Measurements from ENCODE around the gene TNFRSF6B.
"Not testable (repeated sequence)": the region's sequence is repeated elsewhere in the genome, so short reads cannot be mapped to it uniquely, and the experiment has no call there.

The TNFRSF6B gene, protein sequence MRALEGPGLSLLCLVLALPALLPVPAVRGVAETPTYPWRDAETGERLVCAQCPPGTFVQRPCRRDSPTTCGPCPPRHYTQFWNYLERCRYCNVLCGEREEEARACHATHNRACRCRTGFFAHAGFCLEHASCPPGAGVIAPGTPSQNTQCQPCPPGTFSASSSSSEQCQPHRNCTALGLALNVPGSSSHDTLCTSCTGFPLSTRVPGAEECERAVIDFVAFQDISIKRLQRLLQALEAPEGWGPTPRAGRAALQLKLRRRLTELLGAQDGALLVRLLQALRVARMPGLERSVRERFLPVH

DNA sequence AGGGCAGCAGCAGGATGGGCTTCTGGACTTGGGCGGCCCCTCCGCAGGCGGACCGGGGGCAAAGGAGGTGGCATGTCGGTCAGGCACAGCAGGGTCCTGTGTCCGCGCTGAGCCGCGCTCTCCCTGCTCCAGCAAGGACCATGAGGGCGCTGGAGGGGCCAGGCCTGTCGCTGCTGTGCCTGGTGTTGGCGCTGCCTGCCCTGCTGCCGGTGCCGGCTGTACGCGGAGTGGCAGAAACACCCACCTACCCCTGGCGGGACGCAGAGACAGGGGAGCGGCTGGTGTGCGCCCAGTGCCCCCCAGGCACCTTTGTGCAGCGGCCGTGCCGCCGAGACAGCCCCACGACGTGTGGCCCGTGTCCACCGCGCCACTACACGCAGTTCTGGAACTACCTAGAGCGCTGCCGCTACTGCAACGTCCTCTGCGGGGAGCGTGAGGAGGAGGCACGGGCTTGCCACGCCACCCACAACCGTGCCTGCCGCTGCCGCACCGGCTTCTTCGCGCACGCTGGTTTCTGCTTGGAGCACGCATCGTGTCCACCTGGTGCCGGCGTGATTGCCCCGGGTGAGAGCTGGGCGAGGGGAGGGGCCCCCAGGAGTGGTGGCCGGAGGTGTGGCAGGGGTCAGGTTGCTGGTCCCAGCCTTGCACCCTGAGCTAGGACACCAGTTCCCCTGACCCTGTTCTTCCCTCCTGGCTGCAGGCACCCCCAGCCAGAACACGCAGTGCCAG, at the start of gene TNFRSF6B:
TSS of gene TNFRSF6B (plus strand) at position 25 of the 729 bp plus-strand sequence. CDS start at position 141, 116 bp downstream.
- no peak for DNase-seq

DNA sequence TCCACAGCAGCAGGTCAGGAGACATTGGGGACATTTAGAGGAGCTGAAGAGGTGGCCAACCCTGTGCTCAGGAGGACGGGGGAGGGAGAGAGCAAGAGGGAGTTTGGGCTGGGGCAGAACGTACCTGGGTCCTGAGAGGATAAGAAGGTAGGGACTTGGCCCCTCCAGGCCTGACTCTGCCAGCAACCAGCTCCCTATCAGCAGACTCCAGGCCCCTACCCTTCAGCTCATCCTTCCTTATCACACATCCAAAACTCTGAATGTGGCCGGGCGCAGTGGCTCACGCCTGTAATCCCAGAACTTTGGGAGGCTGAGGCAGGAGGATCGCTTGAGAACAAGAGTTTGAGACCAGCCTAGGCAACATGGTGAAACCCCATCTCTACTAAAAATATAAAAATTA, 48.3 kb upstream of the TNFRSF6B start:
- no peak for DNase-seq

DNA sequence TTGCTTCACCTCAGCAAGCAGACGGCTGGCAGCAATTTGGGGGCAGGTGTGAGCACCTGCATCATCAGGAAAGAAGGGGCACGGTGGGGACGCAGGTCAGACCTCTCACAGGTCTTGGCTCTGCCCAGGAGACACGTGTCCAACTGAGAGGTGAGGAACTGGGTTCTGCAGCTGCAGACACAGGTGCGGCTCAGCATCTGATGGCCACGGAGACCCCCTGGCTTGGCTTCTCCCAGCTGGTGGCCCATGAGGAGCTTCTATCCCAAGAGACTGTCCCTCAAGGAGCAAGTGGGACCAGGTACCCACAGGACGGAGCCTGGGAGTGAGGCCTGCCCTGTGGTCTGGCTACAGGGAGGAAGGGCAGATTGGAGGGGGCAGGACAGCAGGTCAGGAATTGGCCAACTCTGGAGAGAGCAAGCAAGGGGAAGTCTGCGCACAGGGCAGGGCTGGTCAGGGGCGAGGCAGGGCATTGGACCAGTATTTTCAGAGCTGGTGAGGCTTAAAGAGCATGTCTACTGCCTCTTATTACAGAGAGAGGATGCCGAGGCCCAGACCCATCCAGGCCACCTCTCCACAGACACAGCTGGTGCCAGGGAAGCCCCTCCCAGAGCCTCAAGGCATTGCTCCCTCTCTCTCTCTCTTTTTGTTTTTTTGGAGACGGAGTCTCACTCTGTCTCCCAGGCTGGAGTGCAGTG, 47.4 kb upstream of the TNFRSF6B start:
- no peak for DNase-seq

DNA sequence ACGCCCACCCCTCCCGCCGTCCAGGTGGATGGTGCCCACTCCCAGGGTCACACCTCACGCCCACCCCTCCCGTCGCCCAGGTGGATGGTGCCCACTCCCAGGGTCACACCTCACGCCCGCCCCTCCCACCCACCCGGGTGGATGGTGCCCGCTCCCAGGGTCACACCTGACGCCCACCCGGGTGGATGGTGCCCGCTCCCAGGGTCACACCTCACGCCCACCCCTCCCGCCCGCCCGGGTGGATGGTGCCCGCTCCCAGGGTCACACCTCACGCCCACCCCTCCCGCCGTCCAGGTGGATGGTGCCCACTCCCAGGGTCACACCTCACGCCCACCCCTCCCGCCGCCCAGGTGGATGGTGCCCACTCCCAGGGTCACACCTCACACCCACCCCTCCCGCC, 46.0 kb upstream of the TNFRSF6B start:
- DNase-seq, result not testable (repeated sequence)

DNA sequence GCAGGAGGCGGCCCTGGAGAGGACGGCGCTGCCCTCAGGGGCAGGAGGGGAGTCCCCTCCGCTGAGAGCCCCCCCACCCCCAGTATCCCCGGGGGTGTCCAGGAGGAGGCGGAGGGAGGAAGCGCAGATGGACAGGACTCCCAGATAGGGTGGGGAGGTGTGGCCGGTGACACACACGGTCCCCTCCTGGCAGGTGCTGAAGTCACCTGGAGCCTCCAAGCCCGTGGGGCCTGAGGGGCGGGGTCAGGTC, 44.6 kb upstream of the TNFRSF6B start:
- DNase-seq, result no peak

DNA sequence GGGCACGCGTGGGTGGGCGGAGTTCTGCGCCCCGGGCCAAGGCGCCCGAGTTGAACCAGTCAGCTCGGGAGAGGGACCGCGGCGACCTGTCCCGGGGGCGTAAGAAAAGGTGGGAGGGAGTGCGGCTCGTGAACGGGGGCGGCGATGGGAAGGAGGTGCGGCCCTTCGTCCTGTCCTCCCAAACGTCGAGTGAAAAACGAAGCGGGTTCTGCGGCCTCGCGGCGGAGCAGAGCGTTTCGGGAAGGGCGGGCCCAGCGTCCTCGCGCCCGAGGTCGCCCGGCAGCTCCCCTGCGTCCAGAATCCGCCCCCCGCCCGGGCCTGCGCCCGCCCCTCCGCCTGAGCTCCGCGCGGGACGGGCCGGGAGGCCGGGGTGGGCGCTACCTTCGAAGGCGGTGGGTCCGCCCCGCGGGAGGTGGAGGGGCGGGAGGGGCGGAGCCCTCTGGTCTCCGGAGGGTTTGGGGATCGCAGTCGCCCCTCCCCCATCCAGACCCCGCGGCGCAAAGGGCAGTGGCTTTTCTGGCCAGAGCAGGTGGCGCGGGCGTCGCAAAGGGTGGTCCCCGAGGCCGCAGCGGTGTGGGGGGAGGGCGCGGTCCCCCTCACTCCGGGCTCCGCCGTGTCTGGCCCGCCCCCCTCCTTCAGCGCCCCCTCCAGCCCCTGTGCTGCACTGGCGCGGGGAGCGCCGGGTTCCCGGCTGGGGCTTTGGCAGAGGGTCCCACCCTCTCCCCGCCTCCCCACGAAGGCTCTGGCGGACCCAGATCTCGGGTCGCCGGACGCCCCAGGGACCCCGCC, 44.1 kb upstream of the TNFRSF6B start:
- no peak for DNase-seq

DNA sequence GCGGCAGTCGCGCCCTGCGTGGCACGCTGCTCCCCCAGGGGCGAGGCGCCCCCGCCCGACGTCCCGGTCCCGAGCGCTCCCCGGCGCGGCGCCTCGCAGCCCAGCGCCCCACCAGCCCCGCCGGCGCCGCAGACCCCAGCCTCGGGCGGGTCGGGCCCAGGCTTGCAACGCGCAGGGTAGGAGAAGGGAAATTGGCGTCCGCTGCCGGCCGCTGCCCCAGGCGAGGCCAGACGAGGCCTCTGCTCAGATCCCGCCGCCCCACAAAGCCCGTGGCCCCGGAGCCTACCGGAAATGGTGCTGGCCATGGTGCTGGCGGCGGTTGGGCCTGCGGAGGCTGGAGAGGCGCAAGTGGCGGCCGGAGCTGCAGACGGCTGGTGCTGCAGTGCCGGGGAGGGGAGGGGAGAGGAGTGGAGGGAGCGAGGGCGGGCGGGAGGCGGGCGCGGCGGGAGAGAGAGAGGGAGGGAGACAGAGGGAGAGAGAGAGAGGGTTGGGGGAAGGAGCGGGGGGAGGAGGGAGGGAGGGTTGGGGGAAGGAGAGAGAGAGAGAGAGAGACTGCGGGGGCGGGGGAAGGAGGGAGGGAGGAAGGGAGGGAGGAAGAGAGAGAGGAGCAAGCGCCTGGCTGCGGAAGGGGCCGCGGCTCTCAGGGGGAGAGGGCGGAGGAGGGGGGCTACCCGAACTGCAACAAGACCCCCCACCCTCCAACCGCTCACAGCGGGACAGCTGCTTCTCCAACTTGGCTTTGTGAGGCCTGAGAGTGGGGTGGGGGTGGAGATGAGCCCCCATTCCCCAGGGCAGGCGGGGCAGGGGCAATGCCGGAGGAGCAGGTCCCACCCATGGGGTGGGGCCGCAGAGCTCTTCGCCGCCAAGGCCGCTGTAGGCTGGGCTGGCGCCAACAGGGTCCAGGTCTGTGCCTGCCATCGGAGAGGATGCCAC, 43.1 kb upstream of the TNFRSF6B start, which contains the start of gene STMN3:
TSS of gene STMN3 (minus strand) at position 384 of the 933 bp plus-strand sequence. CDS start at position 305, 79 bp downstream.
- peak; percentile 75 for DNase-seq

DNA sequence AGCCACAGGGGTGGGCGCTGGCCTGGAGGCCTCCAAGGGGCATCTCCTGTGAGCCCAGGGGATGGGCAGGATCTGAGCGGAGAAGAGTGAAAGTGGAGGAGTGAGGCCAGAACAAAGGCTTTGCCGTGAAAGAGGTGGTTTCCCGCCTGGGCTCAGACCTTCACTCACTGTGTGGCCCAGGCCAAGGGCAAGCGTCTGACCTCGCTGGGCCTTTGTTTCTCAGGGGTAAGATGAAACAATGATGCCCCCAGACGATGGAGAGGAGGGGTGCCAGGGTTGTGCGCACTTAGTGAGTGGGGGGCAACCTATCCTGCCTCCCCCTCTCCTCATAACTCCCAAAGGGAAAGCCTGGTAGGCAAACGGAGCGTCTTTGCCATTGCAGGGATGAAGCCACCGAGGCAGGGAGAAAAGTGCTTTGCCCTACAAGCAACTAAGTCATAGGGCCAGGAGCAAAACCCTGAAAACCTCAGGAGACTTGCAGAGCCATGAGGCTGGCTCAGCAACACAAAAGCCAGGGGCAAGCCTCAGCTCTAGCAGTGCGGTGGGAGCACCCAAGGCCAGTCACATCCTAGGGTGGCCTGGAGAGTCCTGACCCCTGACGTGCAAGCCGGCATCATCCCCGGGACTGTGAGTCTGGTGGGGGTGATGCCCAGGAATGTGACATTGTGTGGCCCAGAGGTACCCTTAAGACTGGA, 42.3 kb upstream of the TNFRSF6B start:
- no peak for DNase-seq

DNA sequence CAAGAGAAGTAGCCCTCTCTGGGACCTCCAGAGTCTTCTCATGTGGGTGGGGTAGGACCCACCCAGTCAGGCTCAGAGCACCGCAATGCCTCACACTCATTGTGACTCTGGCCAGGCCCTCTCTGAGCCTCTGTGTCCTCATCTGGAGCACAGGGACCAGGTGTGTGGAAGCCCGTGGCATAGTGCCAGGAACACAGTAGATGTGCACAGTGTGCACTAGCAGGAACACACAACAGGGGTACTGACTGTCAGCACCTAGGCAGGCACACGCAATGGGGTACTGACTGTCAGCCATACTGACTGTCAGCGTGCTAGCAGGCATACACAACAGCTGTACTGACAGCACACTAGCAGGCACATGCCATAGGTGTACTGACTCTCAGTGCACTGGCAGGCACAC, 41.2 kb upstream of the TNFRSF6B start:
- no peak for DNase-seq

DNA sequence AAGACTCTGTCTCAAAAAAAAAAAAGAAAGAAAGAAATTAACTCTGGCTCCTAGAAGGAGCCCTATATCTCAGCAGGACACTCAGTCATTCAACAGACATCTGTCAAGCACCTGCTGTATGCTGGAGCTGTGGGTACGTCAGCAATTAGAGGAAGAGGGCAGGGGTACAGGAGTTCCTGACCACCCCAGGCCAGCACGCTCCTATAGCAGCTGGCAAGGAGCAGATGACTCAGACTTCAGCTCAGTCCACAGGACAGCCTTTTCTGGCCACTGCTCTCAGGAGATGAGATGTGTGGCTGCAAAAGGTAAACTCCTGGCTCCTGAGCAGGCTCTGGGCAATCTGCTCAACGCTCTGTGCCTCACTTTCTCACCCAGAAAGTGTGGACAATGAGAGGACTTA, 40.0 kb upstream of the TNFRSF6B start:
- DNase-seq, result no peak

DNA sequence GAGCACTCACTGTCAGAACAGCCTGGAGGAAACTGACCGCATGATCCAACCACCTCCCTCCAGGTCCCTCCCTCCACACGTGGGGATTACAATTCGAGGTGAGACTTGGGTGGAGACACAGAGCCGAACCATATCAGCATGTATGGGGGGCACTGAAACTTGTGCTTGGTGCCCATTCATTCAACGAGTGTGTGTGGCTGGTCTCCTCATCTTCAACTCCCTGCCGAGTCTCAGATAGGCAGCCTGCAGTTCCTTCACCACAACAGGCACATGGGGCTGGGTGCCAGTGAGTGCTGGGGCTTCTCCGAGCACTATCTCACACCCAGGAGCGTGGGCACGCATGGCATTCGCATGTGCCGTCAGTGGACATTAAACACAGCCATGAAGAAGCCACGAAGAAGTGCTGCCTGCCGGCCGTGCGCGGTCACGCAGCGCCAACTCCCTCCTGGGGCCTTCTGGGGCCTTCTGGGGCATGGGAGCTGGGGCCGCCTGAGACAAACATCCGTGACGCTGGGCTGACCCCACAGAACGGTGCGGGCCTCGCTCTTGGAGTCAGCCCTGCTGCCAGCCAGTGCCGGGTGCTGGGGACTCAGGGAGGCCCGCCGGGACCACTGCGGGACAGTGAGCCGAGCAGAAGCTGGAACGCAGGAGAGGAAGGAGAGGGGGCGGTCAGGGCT, 39.1 kb upstream of the TNFRSF6B start:
- no peak for DNase-seq

DNA sequence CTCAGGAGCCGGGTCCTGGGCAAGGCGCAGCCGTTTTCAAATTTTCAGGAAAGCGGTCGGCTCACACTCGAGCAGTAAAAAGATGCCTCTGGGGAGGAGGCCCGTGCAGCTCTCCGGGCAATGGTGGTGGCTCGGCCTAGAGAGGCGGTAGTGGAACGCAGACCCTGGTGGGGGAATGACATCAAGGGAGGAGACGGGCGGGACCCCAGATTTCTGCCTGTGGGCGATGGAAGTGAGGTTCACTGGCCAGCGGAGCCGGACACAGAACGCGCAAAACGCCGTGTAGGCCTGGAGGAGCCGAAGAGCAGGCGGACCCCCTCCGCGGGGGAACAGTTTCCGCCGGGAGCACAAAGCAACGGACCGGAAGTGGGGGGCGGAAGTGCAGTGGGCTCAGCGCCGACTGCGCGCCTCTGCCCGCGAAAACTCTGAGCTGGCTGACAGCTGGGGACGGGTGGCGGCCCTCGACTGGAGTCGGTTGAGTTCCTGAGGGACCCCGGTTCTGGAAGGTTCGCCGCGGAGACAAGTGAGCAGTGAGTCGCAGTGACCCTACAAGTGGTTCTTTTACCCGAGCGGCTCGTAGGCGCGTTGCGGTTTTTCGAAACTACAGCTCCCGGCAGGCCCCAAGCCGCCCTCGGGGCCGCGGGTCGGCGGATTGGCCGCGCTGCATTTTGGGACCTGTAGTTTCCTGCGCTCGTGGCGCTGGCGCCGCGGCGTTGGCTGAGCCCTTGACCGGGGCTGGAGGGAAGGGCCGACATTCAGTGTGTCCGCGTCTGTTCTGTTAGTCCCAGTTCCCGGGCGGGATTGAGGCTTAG, 38.3 kb upstream of the TNFRSF6B start, which contains the start of gene RTEL1:
TSS of gene RTEL1 (plus strand) at position 376 of the 812 bp plus-strand sequence. CDS start 1,091 bp downstream, outside the sequence.
- DNase-seq, result peak; percentile 91

DNA sequence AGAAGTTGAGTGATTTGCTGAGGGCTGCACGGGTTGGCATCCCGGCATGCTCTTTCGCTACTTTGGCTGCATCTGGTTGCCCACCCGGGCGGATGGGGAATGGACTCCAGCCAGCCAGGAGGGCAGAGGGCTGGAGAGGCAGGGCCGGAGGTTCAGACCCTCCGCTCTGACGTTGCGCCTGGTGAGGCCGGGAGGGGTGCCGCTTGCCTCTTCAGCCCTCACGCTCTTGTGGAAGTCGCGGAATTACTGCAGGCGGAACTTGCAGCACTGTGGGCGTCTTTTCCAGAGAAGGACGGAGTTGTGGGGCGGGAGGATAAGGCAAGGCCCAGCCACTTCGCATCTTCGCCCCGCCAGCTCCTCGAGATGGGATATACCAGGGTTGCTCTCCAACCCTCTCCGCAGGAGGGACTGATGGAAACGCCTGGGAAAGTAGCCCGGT, 37.7 kb upstream of the TNFRSF6B start:
- peak; percentile 52 for DNase-seq

DNA sequence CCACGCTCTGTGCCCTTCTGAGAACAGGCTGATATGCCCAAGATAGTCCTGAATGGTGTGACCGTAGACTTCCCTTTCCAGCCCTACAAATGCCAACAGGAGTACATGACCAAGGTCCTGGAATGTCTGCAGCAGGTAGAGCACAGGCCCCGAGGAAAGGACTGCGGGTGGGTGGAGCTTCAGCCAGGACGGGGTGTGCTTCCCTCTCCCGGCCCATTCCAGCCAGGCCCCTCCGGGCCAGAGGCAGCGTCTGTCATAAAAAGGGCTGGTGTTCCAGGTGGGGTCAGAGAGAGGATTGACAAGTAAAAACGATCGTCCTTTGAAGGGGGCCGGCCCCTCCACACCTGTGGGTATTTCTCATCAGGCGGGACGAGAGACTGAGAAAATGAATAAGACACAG, 37.1 kb upstream of the TNFRSF6B start:
- no peak for DNase-seq

DNA sequence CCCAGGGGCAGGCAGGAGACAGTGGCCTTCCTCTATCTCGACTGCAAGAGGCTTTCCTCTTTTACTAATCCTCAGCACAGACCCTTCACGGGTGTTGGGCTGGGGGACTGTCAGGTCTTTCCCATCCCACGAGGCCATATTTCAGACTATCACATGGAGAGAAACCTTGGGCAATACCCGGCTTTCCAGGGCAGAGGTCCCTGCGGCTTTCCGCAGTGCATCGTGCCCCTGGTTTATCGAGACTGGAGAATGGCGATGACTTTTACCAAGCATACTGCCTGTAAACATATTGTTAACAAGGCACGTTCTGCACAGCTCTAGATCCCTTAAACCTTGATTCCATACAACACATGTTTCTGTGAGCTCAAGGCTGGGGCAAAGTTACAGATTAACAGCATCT, 36.3 kb upstream of the TNFRSF6B start:
- not testable (repeated sequence) for DNase-seq

DNA sequence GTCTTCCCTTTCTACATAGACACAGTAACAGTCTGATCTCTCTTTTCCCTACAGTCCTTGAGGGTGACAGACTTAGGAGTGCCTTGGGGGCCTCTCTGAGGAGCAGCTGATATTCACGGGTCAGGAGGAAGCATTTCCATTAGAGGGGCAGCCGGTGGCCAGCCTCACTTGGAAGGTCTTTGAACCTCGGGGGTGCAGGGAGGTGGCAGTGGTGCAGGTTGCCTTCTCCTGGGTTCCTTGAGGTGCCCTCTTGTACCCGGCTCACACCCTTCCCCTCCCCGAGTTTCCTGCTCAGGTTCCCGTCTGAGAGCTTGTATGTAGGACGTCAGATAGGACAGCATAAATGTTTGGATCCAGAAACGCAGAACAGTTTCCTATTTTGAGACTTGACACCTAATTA, 35.8 kb upstream of the TNFRSF6B start:
- no peak for DNase-seq

DNA sequence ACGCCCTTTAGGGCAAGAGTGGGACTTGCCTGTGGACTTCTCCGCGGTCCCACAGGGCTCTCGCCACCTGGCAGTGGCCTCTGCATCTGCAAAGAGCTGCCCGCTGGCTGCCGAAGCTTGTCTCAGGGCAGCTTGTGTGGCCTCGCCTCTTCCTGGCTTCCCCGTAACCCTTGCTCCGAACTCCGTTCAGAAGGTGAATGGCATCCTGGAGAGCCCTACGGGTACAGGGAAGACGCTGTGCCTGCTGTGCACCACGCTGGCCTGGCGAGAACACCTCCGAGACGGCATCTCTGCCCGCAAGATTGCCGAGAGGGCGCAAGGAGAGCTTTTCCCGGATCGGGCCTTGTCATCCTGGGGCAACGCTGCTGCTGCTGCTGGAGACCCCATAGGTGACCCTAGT, 35.3 kb upstream of the TNFRSF6B start:
- DNase-seq, result no peak

DNA sequence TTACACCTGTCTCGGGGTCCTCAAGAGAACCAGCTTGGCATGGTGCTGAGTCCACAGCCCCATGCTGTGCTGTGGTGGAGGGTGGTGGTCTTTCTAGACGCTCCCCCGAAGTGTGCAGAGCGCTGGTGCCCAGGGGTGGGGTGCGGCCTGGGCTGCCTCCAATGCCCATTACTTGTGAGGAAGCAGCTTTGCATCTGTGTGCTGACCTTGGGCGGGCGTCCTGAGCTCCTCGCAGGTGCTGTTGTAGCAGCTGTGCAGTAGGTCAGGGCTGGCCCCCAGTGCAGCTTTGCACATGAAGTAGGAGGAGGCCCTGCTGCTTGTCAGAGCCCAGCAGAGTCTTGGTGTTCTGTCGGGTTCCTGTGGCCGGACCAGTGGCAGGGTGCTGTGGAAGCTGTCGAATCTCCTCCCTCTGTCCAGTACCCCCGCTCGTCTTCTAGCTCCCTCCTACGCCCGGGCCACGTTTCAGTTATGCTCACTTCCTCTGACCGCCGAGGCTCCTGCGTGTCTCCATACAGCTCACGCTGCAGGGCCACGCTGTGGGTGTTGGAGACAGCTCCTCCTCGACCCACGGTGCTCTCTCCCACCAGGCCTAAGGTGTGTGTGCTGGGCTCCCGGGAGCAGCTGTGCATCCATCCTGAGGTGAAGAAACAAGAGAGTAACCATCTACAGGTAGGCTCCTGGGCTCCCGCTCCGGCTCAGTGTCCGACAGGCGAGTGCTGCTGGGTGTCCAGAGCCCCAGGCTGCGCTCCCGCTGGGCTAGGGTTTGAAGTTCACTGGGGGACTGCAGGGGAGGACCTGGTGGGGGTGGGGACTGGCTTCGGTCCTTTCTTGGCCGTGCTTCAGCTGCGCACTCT, 34.3 kb upstream of the TNFRSF6B start:
- no peak for DNase-seq

DNA sequence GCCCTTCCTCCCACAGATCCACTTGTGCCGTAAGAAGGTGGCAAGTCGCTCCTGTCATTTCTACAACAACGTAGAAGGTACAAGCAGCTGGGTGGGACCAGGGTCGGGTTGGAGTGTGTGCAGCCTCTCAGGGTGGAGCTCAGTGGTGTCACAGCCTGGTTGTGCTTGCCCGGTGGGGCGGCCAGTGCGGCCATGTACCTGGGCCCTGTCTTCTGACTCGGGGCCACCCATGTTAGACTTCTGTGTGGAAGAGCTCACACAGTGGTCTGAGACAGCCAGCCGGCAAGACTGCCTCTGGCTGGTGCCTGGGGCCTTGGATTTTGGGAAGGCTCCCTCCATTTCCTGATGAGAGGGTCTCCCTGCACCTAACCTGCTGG, 33.7 kb upstream of the TNFRSF6B start:
- no peak for DNase-seq
